RWPE1 (cell line): ENCODE measurements around the gene TCP1.
"Not testable (repeated sequence)": the region's sequence is repeated elsewhere in the genome, so short reads cannot be mapped to it uniquely, and the experiment has no call there.

Experiments
- CTCF ChIA-PET: fragments of 350-600 bp; sonication (Branson Sonifier 250); formaldehyde crosslinking; extraction: SDS; loops from one replicate; lab custom pipeline; 2021; lab: Yijun Ruan, JAX
- POLR2A ChIA-PET: fragments of 400-600 bp; formaldehyde crosslinking; extraction: SDS; loops from one replicate; lab custom pipeline; 2020; ENCODE audit warnings: antibody characterized with exemption; ENCODE audit not compliant: low non-redundant PET; lab: Yijun Ruan, JAX
- DNase-seq: peaks from one replicate; pipeline ENCODE4 v3.0.0; 2012; ENCODE audit warnings: low spot score
- H3K27ac ChIP-seq: fragments of 450-650 bp; 2 replicates; pipeline ENCODE4 v1.5.1; 2017
- TF ChIP-seq, protein P1 (sequence below): fragments of 450-650 bp; conservative IDR thresholded peaks from 2 replicates; pipeline ENCODE4 v1.5.1; 2017; ENCODE audit warnings: low read depth, mild to moderate bottlenecking

Gene TCP1

DNA sequence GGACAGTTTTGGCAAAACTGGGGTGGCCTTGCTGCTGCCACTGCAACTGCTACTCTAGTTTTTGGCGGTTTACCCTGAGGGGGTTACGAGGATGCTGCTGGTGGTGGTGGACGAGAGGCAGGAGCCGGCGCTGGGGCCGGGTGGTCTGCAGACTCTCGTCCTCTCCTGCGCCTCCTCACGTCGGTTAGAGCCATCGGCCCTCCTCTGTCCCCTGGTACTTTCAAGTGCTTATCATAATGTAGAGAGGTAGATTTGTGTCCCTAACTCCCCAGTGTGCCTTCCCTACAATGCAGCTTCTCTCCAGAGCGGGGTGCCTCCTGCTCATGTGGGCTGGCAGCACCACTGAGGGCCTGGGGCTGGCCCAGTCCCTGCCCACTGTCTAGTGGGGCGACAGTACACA is 36.6 kb upstream of the TCP1 start:
- no peak overlapping the region for H3K27ac ChIP-seq
- ChIA-PET CTCF (no interaction called here), POLR2A (no interaction called here)
- TF ChIP-seq, protein P1, sequence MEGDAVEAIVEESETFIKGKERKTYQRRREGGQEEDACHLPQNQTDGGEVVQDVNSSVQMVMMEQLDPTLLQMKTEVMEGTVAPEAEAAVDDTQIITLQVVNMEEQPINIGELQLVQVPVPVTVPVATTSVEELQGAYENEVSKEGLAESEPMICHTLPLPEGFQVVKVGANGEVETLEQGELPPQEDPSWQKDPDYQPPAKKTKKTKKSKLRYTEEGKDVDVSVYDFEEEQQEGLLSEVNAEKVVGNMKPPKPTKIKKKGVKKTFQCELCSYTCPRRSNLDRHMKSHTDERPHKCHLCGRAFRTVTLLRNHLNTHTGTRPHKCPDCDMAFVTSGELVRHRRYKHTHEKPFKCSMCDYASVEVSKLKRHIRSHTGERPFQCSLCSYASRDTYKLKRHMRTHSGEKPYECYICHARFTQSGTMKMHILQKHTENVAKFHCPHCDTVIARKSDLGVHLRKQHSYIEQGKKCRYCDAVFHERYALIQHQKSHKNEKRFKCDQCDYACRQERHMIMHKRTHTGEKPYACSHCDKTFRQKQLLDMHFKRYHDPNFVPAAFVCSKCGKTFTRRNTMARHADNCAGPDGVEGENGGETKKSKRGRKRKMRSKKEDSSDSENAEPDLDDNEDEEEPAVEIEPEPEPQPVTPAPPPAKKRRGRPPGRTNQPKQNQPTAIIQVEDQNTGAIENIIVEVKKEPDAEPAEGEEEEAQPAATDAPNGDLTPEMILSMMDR = no peak
- no peak for DNase-seq

DNA sequence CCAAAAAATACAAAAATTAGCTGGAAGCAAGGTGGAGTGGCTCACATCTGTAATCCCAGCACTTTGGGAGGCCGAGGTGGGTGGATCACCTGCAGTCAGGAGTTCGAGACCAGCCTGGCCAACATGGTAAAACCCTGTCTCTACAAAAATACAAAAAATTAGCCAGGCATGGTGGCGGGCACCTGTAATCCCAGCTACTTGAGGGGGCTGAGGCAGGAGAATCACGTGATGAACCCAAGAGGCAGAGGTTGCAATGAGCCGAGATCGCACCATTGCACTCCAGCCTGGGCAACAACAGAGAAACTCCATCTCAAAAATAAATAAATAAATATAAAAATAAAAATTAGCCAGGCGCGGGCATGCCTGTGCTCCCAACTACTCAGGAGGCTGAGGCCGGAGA is 35.3 kb upstream of the TCP1 start:
- DNase-seq, CTCF ChIA-PET, POLR2A ChIA-PET, H3K27ac ChIP-seq: not testable (repeated sequence)

DNA sequence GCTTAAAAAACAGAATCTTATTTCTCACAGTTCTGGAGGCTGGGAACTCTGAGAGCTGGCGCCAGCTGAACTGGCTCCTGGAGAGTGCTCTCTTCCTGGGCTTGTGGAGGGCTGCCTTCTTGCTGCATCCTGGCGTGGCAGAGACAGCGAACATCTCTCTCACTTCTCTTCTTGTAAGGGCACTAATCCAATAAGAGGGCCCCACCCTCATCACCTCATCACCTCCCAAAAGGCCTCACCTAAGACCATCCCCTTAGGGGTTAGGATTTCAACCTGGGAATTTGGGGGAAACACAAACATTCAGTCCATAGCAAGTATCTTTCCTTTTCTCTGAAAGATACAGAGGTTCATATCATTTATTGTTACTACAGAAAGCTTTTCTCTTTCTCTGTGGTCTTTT is 34.6 kb upstream of the TCP1 start:
- TF ChIP-seq, protein P1 = no peak
- no peak for DNase-seq
- ChIA-PET CTCF (interaction anchor here (0.6 kb wide), 1 partner anchor 943 kb away, joined by 3 read pairs; no protein-coding TSS in a partner anchor), POLR2A (no interaction called here)
- H3K27ac ChIP-seq = no peak overlapping the region

DNA sequence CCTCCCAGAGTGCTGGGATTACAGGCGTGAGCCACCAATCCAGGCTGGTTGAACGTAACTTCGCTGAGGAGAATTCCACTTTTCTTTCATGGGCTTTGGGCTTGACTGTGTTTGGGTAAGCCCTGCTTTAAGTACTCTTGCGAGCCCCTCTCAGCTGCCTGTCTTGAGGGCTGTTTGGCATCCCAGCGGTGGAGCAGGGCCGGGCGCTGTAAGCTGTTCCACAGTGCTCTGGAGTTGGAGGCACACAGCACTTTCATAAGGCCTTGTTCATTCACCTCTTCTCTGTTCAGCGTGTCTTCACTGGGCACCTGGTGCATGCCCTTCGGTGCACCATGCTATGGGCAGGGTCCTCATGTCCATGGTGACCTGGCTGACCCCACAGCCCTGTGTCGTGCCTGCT is 32.3 kb upstream of the TCP1 start:
- POLR2A ChIA-PET = interaction anchor here (0.7 kb wide), 1 partner anchor 13 kb away, joined by 3 read pairs; no protein-coding TSS in a partner anchor
- no peak overlapping the region for H3K27ac ChIP-seq

DNA sequence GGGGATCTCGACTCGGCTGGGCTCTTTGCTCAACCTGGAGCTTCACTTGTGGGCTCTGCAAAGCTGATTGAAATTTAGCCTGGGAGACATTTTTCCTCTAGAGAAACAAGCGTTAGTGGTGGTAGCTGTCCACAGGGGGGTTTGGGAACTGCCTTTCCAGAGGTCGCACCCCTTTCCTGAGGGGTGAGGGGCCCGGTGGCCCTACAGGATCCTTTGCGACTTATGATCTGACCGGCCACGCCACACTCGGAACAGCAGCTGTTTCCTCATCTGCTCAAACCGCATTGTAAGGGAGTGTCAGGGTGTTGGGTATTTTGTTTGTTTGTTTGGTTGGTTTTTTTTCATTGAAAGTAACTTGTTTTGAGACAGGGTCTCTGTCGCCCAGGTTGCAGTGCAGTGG is 31.7 kb upstream of the TCP1 start:
- H3K27ac ChIP-seq = no peak overlapping the region
- ChIA-PET CTCF (no interaction called here), POLR2A (no interaction called here)
- TF ChIP-seq, protein P1 = no peak
- DNase-seq = no peak

More for the DNA sequence above, 32.3 kb upstream of the TCP1 start:
- TF ChIP-seq, protein P1 = no peak
- no peak for DNase-seq
- CTCF ChIA-PET = no interaction called here

DNA sequence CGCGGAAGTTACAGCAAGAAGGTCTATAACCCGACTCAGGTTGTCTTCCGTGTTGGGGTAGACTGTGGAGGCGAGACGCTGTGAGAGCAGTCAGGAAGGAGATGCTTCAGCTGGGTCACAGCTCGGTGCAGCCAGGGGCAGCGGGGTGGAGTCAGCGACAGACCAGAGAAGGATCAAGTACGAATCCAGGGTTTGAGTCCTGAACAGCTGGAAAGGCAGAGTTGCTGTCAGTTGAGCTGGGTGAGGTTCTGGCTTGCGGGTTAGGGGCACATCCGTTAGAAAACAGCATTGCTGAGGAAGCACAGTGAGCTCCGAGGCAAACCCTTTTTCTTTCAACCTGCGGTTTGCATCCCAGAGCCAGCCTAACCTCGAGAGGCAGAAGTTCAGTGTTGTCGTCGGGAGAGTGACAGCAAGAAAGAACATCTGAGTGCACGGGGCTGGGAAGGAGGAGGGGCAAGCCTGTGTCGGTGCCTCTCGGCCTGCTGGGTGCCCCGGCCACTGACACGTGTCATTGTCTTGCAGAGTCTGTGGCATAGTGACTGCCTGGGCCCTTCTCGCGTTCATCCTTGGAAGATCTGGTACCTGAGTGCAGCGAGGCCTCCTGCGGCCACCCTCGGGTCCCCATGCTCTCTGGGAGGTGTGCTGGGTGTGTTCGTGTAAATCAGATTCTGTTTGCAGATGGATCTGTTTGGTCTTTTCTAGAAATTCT is 30.7 kb upstream of the TCP1 start:
- DNase-seq = no peak
- no peak overlapping the region for H3K27ac ChIP-seq
- TF ChIP-seq, protein P1 = no peak
- ChIA-PET POLR2A (no interaction called here), CTCF (no interaction called here)

DNA sequence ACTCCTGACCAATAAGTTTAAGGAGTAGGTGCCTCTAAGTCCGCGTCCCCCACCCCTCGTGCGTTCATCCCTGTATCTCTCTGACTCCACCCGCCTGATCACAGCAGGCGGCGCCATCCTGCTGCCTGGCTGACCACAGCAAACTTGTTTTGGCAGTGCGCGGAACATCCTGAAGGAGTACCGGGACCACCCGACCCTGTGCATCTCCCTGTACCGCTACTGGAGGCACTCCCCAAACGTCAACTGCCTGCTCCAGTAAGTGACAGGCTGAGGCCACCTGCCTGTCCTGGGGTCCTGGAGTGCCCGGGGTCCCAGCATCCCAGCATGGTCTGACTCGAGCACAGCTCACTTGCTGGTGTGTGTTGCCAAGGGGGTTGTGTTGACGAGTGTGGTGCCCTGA is 29.7 kb upstream of the TCP1 start:
- ChIA-PET POLR2A (no interaction called here), CTCF (no interaction called here)
- H3K27ac ChIP-seq = no peak overlapping the region
- no peak for DNase-seq
- TF ChIP-seq, protein P1 = no peak
